Limb (tissue), 2 donors: ENCODE measurements around the gene CARMIL3.

Experiments used
- DNase-seq, 2 donors: peaks; one replicate each; pipeline ENCODE4 v3.0.0-alpha.2; 2016; ENCODE audit errors: extremely low spot score in 2 of 2

Gene CARMIL3

GRCh38 chr14:24063263-24063836 lies 11.5 kb downstream of the CARMIL3 start:
- no peak for DNase-seq

- no peak for DNase-seq
These were observed 12.4 kb downstream of the CARMIL3 start for GRCh38 chr14:24064091-24064795.

DNA sequence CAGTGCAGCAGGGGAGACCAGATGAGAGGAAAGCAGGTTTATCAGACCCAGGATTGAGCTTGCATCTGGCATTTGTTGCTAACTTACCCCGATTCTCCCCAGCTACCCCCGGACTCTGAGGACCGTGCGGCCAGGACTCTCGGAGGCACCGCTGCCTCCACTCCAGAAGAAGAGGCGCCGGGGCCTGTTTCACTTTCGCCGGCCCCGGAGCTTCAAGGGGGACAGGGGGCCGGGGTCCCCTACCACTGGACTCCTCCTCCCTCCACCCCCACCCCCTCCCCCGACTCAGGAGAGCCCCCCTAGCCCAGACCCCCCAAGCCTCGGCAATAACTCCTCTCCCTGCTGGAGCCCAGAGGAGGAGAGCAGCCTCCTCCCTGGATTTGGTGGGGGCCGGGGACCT lies 13.0 kb downstream of the CARMIL3 start:
- no peak for DNase-seq

GRCh38 chr14:24065408-24065807 lies 13.6 kb downstream of the CARMIL3 start:
- DNase-seq: no peak

GRCh38 chr14:24066496-24067132 lies 14.8 kb downstream of the CARMIL3 start:
- no peak for DNase-seq

DNA sequence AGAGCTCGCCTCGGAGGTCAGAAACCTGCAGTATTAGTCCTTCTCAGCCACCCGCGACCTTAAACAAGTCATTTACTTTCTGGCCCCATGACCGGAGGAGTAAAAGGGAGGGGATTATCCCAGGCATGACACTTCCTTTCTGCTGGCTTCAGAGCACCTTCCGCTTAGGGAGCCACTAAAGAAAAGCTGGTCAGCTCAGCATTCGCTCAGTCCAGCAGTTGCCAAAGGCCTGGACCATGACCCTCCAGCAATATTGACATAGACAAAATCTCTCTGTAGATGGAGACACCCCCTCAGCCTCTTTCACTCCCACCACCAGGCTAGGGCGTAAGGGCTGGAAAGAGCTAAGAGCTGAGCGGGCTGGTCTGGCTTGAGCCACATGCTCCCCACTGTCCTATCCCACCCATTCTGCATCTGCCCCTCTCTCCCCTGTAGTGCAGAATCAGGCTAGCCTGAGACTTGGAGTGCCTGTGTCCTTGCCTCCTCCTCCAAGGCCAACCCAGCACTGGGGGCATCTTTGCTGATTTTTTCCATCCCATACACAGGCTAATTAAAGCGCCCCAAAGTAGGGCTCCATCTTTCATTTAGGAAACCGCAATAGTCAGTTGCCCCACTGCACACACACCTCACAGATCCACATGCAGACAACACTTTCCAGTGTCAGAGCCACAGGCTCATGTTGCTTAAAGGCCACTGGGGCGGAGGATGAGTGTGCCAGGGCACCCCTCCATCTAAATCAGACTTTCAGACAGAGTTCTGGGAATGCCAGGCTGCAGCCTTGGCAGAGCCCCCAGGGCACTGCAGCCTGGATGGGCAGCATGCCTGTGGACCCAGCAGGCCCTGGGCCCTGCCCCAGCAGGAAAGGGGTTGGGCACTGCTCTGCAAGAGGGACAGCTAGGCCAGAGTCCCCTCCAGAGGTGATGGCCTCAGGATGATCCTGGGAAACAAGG lies 15.6 kb downstream of the CARMIL3 start:
- no peak for DNase-seq

DNA sequence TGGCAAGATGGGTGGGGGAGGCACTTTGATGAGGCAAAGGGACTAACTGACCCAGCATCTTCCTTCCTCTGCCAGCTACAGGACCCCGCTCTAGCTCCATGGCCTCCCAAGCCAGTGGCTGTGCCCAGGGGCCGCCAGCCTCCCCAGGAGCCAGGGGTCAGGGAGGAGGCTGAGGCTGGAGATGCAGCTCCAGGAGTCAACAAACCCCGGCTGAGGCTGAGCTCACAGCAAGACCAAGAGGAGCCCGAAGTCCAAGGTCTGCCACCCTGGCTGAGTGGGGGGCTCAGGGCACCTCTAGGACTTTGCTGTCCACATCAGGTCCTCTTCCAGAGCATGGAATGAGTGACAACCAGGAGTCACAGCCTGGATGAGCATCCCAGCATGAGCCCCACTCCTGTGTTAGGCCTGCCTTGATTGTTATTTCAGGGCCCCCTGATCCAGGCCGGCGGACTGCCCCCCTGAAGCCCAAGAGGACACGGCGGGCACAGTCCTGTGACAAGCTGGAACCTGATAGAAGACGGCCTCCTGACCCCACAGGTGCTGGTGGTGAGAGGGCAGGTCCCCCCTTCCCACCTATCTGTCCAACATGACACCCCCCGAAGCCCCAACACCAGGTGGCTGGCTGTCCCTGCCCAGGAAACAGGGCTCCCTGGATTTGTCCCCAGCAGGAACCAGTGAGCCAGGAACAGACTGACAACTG lies 17.1 kb downstream of the CARMIL3 start:
- no peak for DNase-seq

- no peak for DNase-seq
These were observed 17.6 kb downstream of the CARMIL3 start for GRCh38 chr14:24069411-24069735.

GRCh38 chr14:24070285-24071143 lies 18.7 kb downstream of the CARMIL3 start:
- DNase-seq: no peak

DNA sequence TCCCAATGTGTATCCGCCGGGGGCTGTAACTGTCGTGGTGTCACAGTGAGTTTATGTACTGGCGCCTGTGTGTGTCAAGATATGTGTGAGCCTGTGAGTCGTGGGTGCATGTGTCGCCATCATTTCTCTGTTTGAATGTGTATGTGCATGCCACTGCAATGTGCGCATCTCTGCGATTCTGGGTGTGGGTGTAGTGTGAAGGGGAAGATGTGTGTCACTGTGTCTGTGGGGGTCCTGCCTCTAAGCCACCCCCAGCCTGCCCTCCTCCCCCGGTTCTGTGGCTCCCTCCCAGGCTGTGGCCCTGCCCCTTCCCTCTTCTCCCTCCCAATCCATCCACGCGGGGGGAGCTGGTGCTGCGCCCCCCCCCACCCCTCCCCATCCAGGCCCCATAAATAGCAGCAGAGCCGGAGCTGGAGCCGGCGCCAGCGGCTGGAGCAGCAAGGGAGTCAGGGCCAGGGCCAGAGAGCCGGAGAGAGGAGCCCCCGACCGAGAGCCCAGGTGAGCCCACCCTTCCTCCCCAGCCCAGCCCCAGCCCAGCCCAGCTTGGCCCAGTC lies 19.4 kb downstream of the CARMIL3 start, which contains the start of gene CPNE6:
TSS of gene CPNE6 (plus strand) at position 419 of the 554 bp plus-strand sequence. CDS start 1,375 bp downstream, outside the sequence.
- no peak for DNase-seq

DNA sequence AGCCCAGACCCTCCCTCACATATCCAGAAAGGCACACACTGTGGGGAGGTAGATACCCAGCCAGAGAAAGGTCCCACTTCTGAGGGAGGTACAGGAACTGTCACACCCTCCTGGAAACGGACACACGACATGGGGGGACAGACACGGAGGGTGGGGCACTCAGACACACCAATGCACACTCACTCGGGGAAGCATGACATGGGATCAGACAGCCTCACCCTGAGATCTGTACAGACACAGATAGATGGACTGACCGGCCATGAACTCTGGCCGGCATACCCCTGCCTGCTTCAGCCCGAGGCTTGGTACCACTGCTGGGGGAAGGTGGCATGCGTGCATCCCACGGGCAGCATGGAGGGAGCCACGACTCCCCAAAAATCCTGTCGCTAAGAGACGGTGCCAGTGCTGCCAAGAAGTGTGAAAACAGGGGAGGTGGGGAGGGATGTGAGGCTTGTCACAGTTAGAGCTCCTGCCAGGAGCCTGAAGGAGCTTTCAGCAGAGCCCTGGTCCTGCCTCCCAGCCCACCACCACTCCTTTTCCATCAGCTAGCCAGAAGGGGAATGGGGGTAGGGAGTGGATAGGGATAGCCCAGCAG lies 20.1 kb downstream of the CARMIL3 start:
- no peak for DNase-seq

- no peak for DNase-seq
These were observed 20.6 kb downstream of the CARMIL3 start for GRCh38 chr14:24072436-24072835.

DNA sequence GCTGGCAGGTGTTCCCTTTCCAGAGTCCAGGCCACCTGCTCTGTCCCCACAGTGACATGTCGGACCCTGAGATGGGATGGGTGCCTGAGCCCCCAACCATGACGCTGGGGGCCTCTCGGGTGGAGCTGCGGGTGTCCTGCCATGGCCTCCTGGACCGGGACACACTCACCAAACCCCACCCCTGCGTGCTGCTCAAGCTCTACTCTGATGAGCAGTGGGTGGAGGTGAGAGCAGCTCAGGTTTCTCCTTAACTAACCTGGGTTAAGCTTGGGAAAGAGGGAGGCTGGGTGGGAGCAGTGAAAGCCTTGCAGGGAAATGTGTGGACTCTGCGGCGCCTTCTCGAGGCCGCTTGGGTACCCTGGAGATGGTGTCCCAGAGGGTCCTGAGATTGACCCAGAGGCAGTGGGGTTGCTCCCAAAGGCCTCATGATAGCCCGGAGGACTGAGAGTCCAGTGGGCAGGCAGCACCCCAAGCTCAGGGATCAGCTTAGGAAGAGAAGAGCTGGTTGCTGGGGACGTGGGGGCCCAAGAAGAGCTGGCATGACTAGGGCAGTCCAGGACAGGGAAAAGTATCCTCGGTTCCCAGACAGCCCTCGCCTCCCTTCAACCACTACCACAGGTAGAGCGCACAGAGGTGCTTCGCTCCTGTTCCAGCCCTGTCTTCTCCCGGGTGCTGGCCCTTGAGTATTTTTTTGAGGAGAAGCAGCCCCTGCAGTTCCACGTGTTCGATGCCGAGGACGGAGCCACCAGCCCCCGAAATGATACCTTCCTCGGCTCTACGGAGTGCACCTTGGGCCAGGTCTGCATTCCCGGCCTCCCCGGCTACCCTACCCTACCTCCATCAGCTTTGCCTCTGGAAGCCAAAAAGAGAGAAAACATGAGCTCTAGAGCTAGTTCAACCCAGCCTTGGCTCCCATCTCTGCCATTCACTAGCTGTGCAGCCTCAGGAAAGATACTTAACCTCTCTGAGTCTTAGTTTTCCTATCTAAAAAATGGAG lies 21.4 kb downstream of the CARMIL3 start:
- no peak for DNase-seq

- DNase-seq: no peak
These were observed 23.0 kb downstream of the CARMIL3 start for GRCh38 chr14:24074625-24075484.

DNA sequence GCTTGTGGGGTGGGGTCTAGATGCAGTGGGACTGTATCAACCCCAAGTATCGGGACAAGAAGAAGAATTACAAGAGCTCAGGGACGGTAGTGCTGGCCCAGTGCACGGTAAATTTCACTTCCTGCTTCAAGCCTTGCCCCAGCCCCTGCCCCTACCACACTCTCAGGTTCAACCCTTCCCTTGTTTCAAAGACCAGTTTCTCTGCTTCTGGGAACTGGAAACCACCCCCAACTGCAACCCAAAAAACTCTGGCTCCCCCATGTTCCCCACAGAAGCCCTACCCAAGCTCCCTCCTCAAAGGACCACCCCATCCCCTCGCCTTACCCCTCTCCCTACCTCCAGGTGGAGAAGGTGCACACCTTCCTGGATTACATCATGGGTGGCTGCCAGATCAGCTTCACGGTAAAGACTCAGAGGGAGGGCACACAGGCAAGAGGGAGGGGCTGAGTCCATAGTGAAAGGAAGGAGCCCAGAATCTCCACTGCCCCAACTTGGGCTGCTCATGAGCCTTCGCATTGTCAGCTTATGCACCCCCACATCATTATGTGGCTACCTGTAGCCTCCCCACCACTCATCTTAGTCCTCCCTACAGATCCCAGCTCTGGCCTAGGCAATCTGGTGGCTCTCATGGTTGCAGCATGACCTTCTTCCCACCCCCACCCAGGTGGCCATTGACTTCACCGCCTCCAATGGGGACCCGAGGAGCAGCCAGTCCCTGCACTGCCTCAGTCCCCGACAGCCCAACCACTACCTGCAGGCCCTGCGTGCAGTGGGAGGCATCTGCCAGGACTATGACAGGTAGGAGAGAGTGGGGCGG lies 23.9 kb downstream of the CARMIL3 start:
- DNase-seq: no peak

- no peak for DNase-seq
These were observed 24.4 kb downstream of the CARMIL3 start for GRCh38 chr14:24076302-24076601.

- no peak for DNase-seq
These were observed 25.3 kb downstream of the CARMIL3 start for GRCh38 chr14:24077086-24077485.
